Urothelium cell line (cell line): ENCODE data around the gene DRAXIN.

ENCODE experiments used
- DNase-seq: peaks from one replicate; pipeline ENCODE4 v3.0.0; 2011; ENCODE audit warnings: low spot score, mixed read lengths
- FAIRE-seq: peaks from 2 replicates; lab custom pipeline; 2011; peaks lifted over from hg19 to GRCh38; lab: Jason Lieb, UNC

DRAXIN gene

GRCh38 chr1:11757047-11757446 lies 65.5 kb downstream of the DRAXIN start:
- DNase-seq (no peak), FAIRE-seq (no peak)

- FAIRE-seq = no peak
- no peak for DNase-seq
Measured at GRCh38 chr1:11759791-11760190, 68.3 kb downstream of the DRAXIN start.

- DNase-seq (no peak), FAIRE-seq (no peak)
Measured at GRCh38 chr1:11761285-11761684, 69.8 kb downstream of the DRAXIN start.

GRCh38 chr1:11761988-11762406 lies 70.5 kb downstream of the DRAXIN start, which contains the start of gene C1orf167:
C1orf167 (plus strand) TSS chr1:11762193; CDS start chr1:11764401, 2,208 bp downstream.
- DNase-seq (no peak), FAIRE-seq (no peak)

GRCh38 chr1:11764115-11764514 lies 72.6 kb downstream of the DRAXIN start:
- no peak for FAIRE-seq
- DNase-seq = no peak

- FAIRE-seq = no peak
- no peak for DNase-seq
Measured at GRCh38 chr1:11764519-11764918, 73.0 kb downstream of the DRAXIN start.

GRCh38 chr1:11765661-11766428 lies 74.3 kb downstream of the DRAXIN start:
- no peak for DNase-seq
- no peak for FAIRE-seq

- FAIRE-seq (no peak), DNase-seq (no peak)
Measured at GRCh38 chr1:11766429-11766776, 74.9 kb downstream of the DRAXIN start.

- DNase-seq (no peak), FAIRE-seq (no peak)
Measured at GRCh38 chr1:11767922-11768704, 76.6 kb downstream of the DRAXIN start.

- DNase-seq = no peak
- no peak for FAIRE-seq
Measured at GRCh38 chr1:11768821-11769220, 77.3 kb downstream of the DRAXIN start.

GRCh38 chr1:11769274-11769673 lies 77.8 kb downstream of the DRAXIN start:
- no peak for DNase-seq

GRCh38 chr1:11770011-11770410 lies 78.5 kb downstream of the DRAXIN start:
- no peak for FAIRE-seq
- DNase-seq = no peak

More at GRCh38 chr1:11769274-11769673, 77.8 kb downstream of the DRAXIN start:
- FAIRE-seq = no peak

GRCh38 chr1:11771481-11772043 lies 80.1 kb downstream of the DRAXIN start:
- FAIRE-seq = no peak
- DNase-seq = no peak

- FAIRE-seq (no peak), DNase-seq (no peak)
Measured at GRCh38 chr1:11772458-11772857, 80.9 kb downstream of the DRAXIN start.

GRCh38 chr1:11774753-11775152 lies 83.2 kb downstream of the DRAXIN start:
- no peak for DNase-seq
- FAIRE-seq = no peak
